ENCODE data around the gene RNPEPL1.
A peak's percentile ranks its signal among the peaks of the same experiment; 100 is the strongest.
"Not testable (repeated sequence)": the region's sequence is repeated elsewhere in the genome, so short reads cannot be mapped to it uniquely, and the experiment has no call there.

Gene RNPEPL1

GRCh38 chr2:240605867-240606743 lies 37.8 kb downstream of the RNPEPL1 start:
- DNase-seq = no peak

DNA sequence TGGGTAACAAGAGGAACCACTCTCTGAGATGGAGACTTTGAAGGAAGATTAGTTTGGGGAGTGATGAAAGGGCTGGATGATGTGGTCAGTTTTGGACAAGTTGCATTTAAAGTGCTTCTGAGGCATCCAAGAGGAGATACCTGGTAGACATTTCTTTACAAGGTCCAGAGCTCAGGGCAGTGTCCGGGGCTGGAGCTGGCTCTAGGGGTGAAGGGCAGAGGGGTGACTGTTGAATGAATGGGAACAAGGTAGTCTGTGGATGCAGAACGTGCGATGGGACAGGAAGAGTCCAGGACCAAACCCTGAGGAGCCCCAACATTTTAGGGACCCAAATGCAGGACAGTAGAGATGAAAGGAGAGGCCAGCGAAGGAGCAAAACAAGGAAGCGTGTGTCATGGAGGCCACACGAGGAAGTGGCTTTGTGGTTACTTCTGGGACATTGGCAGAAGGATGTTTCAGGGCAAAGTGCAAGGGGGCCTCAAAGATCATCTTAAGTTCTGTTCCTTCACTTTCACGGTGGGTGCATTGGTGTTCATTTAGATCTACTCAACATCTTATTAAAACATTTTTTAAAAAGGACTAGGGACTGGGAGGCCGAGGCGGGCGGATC lies 43.4 kb downstream of the RNPEPL1 start:
- DNase-seq = no peak

DNA sequence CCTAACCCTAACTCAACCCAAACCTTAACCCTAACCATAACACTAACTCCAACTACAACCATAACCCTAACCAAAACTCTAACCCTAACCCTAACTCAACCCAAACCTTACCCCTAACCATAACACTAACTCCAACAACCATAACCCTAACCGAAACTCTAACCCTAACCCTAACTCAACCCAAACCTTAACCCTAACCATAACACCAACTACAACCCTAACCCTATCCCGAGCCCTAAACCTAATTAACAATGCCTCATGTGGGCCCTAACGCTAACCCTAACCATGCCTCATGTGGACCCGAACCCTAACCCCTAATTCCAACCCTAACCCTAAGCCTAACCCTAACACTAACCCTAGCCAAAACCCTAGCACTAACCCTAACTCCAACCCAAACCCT lies 45.5 kb downstream of the RNPEPL1 start:
- DNase-seq = no peak

- no peak for DNase-seq
Measured at GRCh38 chr2:240614391-240614790, 46.1 kb downstream of the RNPEPL1 start.

GRCh38 chr2:240615396-240615795 lies 47.1 kb downstream of the RNPEPL1 start:
- no peak for DNase-seq

- no peak for DNase-seq
Measured at GRCh38 chr2:240615820-240616547, 47.7 kb downstream of the RNPEPL1 start.

- not testable (repeated sequence) for DNase-seq
Measured at GRCh38 chr2:240616860-240617666, 48.8 kb downstream of the RNPEPL1 start.

GRCh38 chr2:240618776-240619175 lies 50.5 kb downstream of the RNPEPL1 start:
- no peak for DNase-seq

GRCh38 chr2:240619506-240620148 lies 51.3 kb downstream of the RNPEPL1 start:
- DNase-seq = no peak

DNA sequence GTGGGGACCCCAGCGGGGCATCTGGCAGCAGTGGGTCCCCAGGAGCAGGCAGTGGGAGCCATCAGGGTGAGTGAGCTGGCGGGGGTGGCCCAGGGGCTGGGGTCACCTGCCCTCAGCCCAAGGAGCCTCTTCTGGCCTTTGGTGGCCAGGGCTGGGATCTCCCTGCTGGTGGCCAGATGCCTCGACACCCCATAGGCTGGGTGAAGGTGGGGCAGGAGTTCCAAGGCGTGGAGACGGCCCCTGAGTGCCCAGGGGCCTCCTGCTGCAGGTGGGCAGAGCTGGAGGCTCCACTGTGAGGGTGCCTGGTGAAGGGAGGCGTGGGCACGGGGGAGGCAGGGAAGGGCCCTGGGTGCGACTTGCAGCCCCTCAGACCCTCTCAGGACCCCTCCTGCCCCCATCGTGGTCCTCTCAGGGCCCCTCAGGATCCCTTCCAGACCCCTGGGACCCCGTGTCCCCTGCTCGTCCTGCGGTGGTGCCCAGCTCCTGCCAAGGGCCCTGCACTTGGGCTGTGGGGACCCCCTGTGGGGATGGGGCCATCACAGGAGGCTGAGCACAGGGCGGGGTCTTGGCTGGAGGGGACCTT lies 52.0 kb downstream of the RNPEPL1 start:
- DNase-seq = no peak

GRCh38 chr2:240620859-240621258 lies 52.6 kb downstream of the RNPEPL1 start:
- no peak for DNase-seq

DNA sequence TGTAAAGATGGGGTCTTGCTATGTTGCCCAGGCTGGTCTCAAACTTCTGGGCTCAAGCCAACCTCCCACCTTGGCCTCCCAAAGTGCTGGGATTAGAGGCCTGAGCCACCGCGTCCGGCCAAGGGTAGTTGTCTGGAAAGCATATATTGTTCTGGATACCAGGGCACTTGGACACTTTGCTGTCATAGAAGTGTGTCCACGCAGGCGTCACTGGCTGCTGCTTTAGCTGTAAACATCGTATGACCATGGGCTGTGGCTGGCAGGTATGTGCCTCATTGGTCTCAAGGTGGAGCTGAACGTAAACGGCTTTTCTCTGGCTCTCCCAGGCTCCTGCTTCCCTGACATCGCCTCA lies 53.8 kb downstream of the RNPEPL1 start:
- DNase-seq = no peak

- peak; percentile 34 for DNase-seq
Measured at GRCh38 chr2:240622531-240623235, 54.4 kb downstream of the RNPEPL1 start.

DNA sequence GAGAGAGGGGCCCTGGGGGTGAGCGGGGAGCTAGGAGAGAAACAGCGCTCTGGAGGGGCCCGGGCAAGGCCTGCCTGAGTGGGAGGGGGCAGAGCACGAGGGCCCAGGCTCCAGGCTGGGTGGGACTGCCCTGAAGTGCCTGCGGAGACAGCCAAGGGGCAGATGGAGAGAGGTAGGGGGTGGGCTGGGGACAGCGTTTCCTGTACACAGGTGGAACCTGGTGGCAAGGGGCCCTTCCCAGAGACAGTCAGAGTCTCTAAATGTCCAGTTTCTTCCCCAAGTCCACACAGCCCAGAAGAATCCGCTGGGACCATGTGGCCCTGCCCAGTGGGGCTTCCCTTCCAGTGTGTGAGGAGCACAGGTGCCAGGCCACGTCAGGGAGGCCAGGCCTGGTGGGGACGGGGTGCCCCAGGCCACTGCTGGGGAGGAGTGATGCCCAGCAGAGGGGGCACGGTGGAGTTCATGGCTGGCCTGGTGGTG lies 55.3 kb downstream of the RNPEPL1 start:
- no peak for DNase-seq

DNA sequence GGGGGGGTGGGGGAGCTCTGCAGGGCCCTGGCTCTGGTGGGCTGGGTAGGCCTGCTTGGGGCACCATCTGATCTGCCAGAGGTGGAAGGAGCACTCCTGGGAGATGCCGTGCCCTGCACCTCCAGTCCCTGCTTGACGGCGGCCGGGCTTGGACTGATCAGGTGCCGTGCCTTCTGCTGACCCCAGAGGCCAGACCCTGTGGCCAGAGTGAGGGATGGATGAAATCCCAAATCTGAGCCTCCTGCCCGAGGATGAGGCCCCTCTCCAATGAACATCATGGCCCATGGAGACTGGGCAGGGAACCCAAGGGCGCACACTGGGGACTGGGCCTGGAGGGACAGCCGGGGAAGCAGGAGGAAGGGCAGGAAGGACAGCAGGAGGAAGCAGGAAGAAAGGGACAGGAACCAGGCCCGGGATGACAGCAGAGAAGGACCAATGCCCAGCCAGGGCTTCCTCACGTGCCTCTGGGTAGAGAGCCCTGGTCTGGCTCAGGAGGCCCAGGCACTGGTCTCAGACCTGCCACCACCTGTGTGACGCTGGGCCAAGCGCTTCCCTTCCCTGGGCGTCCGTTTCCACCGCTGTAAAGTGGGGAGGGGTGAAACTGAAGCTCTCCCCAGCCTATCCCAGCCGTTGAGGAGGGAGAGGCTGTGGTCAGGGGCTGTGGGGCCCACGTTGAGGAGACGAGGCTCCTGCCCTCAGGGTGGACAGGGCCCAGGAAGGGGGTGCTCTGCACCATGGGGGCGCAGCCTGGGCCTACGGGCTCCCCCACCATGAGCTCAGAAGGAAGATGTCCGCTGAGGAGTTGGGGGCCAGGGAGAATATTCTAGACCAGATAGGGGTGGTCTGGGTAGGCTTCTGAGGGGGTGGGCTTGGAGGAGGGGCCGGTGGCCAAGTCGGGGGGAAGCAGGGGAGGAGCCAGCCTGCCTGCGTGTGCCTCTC lies 56.0 kb downstream of the RNPEPL1 start:
- no peak for DNase-seq

GRCh38 chr2:240624950-240625621 lies 56.8 kb downstream of the RNPEPL1 start, which contains the start of gene GPR35:
TSS of gene GPR35 (plus strand) at chr2:240625480. CDS start at chr2:240629953, 4,473 bp downstream.
- DNase-seq = peak; percentile 73

GRCh38 chr2:240626531-240627300 lies 58.4 kb downstream of the RNPEPL1 start:
- no peak for DNase-seq
